Keratinocyte (primary cell): ENCODE measurements around the gene KSR2.

Experiments
- EZH2 ChIP-seq: IDR thresholded peaks from one replicate; pipeline ENCODE4 v1.6.1; 2012; ENCODE audit warnings: inconsistent platforms, mild to moderate bottlenecking, low read length, moderate library complexity
- TF ChIP-seq, protein P1 (sequence below), 3 experiments: IDR thresholded peaks in 1 of 3; conservative IDR thresholded peaks in 1 of 3; optimal IDR thresholded peaks in 1 of 3; 2 replicates in 2 of 3; 3 replicates in 1 of 3; pipeline versions ENCODE3 to v1.5.1; 2011; ENCODE audit warnings: low read length in 3 of 3, mild to moderate bottlenecking in 3 of 3, moderate library complexity in 2 of 3, control low read depth in 1 of 3, inconsistent platforms in 1 of 3; ENCODE audit not compliant: insufficient read depth in 2 of 3; ENCODE audit errors: extremely low read depth in 1 of 3

DNA sequence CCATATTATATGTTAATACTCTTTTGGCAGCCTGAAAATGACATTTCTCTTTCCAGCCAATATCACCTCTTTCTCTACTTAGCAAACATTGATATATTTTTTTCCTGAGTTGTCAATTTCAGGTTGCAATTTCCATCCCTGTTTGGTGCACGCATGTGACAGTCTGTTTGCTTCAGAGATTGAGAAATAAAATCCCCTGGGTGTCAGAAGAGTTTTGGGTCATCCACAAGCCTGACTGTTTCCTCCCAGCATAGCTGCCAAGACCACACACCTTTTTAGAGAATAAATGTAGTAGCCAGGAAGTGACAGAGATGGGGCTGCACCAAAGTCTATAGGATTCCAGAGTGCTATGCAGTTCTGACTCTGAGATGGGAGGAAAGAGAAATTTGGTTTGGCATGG lies 462.5 kb downstream of the KSR2 start:
- TF ChIP-seq EZH2, result no peak
- TF ChIP-seq, protein P1, sequence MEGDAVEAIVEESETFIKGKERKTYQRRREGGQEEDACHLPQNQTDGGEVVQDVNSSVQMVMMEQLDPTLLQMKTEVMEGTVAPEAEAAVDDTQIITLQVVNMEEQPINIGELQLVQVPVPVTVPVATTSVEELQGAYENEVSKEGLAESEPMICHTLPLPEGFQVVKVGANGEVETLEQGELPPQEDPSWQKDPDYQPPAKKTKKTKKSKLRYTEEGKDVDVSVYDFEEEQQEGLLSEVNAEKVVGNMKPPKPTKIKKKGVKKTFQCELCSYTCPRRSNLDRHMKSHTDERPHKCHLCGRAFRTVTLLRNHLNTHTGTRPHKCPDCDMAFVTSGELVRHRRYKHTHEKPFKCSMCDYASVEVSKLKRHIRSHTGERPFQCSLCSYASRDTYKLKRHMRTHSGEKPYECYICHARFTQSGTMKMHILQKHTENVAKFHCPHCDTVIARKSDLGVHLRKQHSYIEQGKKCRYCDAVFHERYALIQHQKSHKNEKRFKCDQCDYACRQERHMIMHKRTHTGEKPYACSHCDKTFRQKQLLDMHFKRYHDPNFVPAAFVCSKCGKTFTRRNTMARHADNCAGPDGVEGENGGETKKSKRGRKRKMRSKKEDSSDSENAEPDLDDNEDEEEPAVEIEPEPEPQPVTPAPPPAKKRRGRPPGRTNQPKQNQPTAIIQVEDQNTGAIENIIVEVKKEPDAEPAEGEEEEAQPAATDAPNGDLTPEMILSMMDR (optimal IDR thresholded peaks at IDR 0.05 in 1 of 3, IDR thresholded peaks at IDR 0.05 in 1 of 3, conservative IDR thresholded peaks at IDR 0.05 in 1 of 3; ENCODE audit: extremely low read depth in 1 of 3, insufficient read depth in 2 of 3, low read length in 3 of 3), result no peak
